ENCODE measurements around the gene NT5DC2.

Gene NT5DC2

DNA sequence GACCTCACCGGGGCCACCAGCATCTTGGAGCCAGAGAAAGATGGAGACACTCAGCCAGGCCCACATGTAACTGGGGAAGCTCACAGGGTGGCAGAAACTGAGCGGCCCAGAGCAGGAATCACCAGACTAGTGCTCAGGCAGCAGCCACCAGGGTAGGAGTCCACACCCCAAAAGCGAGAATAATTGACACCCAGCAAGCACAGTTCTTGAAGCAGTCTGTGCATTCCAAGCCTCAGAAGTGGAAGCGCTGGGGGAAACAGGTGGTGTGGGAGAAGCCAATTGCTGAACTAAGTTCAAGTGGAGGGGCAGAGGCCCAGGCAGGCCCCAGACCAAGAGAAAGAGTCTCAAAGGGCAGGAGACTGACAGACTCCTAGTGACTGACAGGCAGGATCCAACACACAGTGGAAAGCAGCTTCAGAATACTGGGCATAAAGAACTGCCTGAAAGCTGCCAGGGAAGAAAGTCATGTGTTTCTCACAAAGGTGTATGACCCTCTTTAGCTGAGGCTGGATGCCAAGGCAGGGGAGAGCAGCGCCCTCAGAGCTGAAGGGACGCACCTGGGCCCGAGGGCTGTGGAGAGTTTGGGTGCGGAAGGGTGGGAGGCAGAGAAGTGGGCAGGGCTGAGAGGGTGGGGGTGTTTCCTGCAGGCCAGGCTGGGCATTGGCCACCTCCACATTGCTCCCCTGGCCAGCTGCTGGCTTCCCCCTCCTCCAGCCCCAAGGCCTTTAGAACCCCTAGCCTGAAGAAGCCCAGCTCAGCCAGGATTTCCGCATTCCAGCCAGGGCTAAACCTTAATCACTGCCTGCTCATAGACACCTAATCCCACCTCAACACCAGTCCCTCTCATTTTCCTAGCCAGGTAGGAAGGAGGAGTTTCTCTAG is 7.7 kb downstream of the NT5DC2 start:
- in situ Hi-C loops (cut with MboI; ENCODE audit: low sequenced_read_pairs) = no loop called here

DNA sequence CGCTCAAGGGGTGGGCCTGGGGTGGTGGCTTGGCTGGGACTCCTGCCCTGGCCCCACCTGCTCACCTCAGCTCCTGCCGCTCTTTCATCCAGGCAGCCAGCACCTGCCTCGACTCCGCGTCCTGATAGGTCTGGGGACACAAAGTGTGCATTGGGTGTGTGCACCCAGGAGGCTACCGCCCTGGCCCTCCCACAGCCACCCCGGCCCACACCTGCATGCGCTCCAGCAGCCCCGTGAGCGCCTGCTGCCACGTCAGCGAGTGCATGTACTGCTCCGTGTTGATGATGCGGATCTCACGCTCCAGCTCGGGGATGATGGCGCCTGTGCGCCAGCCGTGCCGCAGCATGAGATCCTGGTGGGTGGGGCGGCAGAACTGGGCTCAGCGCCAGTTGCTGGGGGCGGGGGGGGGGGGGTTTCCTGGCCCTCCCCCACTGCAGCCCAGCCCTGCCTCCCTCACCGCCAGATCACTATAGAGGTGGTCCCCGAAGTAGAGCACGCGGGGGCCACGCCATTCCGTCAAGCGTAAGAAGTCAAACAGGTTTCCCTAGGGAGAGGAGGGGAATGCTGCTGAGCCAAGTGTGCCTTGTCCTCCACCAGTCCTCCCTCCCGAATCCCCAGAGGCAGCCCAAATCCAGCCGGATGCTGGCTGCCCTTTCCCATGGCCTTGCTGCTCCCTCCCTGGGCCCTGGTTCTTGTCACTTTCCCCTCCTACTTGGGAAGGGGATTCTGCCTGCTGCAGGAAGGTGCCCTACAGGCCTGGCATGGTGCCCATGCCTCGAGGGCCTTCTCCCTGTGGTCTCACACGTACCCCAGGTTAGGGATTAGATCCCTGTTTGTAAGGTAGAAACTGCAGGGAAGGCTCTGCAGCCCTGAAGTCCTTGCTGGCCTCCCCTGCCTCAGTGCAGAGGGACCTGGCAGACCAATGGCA is 8.6 kb downstream of the NT5DC2 start:
- in situ Hi-C loops (cut with MboI; ENCODE audit: low sequenced_read_pairs) = no loop called here

DNA sequence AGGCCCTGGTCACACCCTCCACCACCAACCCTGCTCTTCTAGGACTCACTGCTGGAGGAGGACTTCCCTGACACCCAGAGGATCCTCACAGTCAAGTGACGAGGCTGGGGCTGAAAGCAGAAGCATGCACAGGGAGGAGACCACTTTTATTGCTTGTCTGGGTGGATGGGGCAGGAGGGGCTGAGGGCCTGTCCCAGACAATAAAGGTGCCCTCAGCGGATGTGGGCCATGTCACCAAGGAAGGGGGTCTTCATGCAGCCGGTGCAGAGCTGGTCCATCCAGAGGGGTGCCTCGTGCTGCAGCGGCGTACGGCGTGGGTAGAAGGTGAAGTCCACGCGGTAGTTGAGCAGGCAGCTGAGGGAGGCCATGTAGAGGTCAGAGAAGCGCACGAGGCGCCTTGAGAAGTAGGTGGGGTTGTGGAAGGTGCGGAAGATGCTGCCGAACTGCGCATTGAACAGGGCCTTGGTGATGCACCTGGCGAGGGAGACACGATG is 9.4 kb downstream of the NT5DC2 start:
- in situ Hi-C loops (cut with MboI; ENCODE audit: low sequenced_read_pairs) = no loop called here

DNA sequence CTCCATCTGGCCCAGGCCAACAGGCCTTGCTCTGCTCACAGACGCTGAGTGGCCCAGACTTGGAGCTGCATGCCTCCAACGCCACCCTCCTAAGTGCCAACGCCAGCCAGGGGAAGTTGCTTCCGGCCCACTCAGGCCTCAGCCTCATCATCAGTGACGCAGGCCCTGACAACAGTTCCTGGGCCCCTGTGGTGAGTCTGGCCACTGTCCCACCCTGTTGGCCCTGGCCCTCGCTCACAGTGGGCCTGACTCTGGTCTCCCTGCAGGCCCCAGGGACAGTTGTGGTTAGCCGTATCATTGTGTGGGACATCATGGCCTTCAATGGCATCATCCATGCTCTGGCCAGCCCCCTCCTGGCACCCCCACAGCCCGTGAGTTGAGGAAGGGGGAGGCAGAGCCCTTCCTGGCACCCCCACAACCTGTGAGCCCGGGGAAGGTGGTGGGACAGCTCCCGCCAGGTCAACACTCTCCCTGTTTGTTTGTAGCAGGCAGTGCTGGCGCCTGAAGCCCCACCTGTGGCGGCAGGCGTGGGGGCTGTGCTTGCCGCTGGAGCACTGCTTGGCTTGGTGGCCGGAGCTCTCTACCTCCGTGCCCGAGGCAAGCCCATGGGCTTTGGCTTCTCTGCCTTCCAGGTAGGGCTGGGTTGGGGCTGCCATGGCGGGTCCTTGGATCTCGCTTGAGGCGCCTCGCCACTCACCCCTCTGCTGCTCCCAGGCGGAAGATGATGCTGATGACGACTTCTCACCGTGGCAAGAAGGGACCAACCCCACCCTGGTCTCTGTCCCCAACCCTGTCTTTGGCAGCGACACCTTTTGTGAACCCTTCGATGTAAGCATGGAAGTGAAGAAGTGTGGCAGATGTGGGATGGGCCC is 10.0 kb downstream of the NT5DC2 start:
- in situ Hi-C loops (cut with MboI; ENCODE audit: low sequenced_read_pairs) = no loop called here

DNA sequence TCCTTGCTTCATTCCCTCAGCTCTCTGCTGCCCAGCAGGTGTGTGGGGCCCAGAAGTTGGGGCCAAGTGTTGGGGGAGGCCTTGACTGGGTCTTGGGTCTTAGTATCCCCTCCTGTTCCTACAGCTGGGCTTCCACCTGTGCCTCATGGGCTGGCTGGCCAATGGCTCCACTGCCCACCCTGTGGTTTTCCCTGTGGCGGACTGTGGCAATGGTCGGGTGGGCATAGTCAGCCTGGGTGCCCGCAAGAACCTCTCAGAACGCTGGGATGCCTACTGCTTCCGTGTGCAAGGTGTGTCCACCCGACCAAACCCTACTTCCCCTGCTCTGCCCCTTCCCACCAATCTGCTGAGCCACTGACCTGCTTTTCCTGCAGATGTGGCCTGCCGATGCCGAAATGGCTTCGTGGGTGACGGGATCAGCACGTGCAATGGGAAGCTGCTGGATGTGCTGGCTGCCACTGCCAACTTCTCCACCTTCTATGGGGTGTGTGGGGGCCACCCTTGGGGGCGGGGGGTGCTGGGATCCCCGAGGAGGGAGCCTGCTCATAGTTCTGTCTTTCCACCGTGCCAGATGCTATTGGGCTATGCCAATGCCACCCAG is 10.9 kb downstream of the NT5DC2 start:
- in situ Hi-C loops (cut with MboI; ENCODE audit: low sequenced_read_pairs) = no loop called here

DNA sequence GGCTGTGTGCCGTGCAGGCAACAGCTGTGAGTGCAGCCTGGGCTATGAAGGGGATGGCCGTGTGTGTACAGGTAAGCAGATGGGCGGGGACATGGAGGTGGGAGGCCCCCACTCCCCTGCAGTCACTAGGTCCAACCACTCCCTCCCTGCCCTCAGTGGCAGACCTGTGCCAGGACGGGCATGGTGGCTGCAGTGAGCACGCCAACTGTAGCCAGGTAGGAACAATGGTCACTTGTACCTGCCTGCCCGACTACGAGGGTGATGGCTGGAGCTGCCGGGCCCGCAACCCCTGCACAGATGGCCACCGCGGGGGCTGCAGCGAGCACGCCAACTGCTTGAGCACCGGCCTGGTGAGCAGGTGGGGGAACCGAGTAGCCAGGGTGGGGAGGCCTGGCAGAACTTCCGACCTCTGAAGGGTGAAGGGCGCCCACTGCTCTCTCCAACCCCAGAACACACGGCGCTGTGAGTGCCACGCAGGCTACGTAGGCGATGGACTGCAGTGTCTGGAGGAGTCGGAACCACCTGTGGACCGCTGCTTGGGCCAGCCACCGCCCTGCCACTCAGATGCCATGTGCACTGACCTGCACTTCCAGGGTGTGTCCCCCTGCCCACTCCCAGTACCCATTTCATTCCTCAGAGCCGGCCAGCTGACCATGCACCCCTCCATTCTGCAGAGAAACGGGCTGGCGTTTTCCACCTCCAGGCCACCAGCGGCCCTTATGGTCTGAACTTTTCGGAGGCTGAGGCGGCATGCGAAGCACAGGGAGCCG is 11.6 kb downstream of the NT5DC2 start:
- in situ Hi-C loops (cut with MboI; ENCODE audit: low sequenced_read_pairs) = no loop called here

DNA sequence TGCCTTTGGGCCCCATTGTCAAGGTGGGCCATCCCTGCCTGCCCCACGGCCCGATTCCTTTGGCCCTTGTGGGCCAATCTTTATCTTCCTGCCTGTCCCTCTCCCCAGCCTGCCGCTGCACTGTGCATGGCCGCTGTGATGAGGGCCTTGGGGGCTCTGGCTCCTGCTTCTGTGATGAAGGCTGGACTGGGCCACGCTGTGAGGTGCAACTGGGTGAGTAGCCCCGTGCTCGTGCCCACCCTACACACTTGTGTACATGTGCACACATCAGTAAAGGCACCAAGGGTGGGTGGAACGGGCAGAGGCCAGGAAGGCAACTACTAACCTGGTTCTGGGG is 12.2 kb downstream of the NT5DC2 start:
- in situ Hi-C loops (cut with MboI; ENCODE audit: low sequenced_read_pairs) = no loop called here

DNA sequence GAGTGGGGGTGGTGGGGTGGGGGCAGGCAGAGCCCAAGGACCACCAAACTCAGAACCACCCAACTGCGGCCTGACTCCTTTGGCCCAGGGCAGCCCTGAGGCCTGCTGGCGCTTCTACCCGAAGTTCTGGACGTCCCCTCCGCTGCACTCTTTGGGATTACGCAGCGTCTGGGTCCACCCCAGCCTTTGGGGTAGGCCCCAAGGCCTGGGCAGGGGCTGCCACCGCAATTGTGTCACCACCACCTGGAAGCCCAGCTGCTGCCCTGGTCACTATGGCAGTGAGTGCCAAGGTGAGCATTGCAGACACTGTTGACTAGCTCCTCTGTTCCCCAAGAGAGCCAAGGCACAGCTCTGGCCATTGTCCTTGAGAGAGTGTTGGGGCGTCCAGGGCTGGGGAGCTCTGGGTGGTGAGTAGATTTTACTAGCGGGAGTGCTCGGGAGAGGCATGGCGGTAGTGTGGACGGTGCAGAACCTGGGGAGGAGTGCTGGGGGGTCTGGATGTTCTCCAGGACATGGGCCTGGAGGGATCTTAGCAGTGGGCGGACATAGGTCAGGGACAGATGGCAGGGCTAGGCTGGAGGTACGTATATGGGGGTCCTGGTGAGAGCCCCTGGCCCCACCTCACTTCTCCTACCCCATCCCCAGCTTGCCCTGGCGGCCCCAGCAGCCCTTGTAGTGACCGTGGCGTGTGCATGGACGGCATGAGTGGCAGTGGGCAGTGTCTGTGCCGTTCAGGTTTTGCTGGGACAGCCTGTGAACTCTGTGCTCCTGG is 12.8 kb downstream of the NT5DC2 start:
- in situ Hi-C loops (cut with MboI; ENCODE audit: low sequenced_read_pairs) = no loop called here

DNA sequence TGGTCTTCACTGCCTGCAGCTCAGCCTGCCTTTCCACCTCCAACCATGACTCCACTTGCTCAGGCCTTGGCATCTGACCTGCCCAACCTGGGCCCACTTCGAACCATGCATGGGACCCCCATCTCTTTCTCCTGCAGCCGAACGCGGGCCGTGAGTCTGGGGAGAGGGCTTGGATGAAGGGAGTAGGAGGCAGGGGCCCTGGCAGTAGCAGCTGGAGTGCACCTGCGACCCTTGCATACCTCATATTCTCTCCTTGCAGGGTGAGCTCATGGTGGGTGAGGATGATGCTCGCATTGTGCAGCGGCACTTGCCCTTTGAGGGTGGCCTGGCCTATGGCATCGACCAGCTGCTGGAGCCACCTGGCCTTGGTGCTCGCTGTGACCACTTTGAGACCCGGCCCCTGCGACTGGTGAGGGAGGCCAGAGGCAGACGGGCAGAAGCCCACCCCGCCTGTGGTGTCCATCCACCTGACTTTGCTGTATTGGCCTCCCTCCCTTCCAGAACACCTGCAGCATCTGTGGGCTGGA is 13.5 kb downstream of the NT5DC2 start:
- in situ Hi-C loops (cut with MboI; ENCODE audit: low sequenced_read_pairs) = no loop called here

DNA sequence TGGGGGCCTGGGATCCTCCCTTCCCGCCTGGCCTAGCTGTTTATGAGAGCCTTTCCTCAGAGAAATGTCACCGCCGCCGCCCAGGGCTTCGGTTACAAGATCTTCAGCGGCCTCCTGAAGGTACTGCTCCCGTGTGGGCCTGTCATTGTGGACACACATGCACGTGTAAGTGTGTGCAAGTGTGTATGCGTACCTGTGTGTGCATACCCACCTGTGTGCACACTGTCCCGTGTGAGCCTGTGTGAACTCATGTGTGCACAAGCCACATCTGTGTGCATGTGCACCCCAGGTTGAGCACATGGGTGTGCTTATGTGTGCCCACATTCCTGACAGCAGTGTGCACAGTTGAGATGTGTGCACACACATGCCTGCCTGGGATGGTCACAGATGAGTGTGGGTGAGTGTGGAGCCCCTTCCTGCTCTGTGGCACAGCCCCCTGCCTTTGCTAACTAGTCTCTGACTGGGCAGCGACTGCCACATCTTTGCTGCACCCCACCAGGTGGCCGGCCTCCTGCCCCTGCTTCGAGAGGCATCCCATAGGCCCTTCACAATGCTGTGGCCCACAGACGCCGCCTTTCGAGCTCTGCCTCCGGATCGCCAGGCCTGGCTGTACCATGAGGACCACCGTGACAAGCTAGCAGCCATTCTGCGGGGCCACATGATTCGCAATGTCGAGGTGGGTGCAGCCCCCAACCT is 14.1 kb downstream of the NT5DC2 start:
- in situ Hi-C loops (cut with MboI; ENCODE audit: low sequenced_read_pairs) = no loop called here

DNA sequence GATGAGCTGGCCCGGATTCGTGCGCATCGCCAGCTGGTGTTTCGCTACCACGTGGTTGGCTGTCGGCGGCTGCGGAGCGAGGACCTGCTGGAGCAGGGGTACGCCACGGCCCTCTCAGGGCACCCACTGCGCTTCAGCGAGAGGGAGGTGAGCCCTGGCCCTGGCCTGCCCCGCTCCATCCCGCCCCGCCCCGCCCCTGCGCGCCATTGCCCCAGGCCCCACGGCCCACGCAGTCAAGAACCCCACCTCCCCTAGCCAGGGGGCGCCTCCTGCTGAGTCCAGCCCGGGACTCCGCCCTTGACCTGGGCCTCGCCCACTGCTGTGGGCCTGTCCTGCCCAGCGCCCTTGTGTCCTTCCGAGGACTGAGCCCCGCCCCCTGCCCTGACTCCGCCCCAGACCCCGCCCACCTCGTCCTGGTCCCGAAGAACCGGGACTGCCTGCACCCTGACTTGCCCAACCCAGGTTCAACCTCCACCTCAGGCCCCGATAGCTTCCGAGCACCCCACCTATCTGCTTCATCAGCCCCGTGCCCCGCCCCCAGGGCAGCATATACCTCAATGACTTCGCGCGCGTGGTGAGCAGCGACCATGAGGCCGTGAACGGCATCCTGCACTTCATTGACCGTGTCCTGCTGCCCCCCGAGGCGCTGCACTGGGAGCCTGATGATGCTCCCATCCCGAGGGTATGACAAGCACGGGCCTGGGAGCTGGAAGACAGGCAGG is 14.8 kb downstream of the NT5DC2 start:
- in situ Hi-C loops (cut with MboI; ENCODE audit: low sequenced_read_pairs) = no loop called here

DNA sequence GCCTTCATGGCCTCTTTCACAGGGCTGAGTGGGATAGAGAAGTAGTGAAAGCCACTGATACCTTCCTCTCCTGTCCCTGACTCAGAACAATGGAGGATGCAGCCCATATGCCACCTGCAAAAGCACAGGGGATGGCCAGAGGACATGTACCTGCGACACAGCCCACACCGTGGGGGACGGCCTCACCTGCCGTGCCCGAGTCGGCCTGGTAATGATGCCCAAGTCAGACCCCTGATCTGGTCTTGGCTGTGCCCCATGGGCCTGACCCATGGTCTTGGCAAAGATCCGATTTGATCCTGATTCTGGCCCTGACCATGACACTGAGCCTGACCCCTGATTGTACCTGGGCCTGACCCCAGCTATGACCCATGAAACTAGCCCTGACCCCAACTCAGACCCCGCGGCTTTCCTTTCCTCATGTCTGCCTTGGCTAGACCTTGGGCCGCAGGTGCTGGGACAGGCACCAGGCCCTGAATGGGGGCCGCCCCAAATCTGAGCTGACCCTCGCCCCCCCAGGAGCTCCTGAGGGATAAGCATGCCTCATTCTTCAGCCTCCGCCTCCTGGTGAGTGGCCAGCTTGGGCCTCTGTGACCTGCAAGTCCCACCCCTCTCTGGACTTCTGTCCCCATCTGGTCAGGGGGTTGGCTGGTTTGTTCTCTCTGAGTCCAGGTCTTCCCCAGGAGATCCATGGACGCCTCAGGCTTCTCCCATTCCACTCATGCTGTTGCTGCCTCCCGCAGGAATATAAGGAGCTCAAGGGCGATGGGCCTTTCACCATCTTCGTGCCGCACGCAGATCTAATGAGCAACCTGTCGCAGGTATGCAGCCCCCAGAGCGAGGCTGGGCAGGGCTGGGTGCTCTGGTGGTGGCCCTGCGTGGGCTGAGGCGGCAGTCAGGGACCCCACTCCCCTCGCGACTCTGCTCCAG is 15.6 kb downstream of the NT5DC2 start:
- in situ Hi-C loops (cut with MboI; ENCODE audit: low sequenced_read_pairs) = no loop called here

DNA sequence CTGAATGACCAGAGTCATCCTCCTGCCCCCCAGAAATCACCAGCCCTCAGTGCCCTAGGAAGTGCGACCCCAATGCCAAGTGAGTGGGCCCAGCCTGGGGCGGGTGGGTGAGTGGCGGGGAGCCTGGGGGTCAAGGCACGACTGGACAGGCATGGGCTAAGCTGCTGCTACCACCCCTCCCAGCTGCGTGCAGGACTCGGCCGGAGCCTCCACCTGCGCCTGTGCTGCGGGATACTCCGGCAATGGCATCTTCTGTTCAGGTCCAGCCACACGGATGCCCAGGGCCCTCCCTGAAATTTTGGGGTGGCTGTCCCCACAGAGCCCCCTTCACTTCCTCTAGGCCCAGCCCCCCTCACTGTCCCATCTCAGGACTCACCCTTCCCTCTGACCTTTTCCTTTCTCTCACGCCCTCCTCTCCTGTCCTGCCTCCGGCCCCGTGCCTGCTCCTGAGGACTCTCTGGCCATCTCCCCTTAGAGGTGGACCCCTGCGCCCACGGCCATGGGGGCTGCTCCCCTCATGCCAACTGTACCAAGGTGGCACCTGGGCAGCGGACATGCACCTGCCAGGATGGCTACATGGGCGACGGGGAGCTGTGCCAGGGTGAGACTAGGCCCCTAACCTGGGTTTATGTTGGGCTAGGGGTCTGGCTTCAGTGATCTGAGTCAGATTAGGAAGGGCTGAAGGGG is 17.0 kb downstream of the NT5DC2 start:
- in situ Hi-C loops (cut with MboI; ENCODE audit: low sequenced_read_pairs) = no loop called here

DNA sequence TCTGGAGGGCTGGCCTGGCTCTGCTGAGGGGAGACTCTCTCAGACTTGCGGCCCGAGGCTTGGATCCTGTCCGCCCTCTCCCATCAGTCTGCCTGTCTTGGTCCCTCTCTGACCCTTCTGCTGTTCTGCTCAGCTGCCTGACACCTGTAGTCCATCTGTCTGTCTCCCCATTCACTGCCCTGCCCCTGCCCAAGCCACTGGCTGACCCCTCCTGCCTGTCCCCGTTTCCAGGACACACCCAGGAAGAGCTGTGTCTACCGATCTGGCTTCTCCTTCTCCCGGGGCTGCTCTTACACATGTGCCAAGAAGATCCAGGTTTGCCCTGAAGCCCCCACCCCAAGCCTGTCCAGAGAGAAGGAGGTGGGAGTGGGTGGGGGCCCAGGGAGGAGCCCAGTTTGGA is 18.5 kb downstream of the NT5DC2 start:
- in situ Hi-C loops (cut with MboI; ENCODE audit: low sequenced_read_pairs) = no loop called here

DNA sequence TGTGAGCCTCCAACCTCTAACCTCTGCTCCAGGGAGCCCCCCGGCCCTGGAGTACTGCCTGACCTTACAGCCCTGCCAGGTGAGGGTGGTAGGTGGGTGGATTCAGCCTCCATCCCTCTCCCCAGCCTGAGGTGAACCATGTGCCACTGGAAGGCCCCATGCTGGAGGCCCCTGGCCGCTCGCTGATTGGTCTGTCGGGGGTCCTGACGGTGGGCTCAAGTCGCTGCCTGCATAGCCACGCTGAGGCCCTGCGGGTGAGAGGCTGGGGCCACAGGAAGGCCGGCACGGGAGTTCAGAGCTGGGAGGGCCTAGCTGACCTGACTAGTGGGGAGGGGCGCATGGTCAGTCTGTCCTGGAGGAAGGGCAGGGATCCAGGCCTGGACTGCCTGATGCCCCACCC is 19.1 kb downstream of the NT5DC2 start:
- in situ Hi-C loops (cut with MboI; ENCODE audit: low sequenced_read_pairs) = no loop called here

DNA sequence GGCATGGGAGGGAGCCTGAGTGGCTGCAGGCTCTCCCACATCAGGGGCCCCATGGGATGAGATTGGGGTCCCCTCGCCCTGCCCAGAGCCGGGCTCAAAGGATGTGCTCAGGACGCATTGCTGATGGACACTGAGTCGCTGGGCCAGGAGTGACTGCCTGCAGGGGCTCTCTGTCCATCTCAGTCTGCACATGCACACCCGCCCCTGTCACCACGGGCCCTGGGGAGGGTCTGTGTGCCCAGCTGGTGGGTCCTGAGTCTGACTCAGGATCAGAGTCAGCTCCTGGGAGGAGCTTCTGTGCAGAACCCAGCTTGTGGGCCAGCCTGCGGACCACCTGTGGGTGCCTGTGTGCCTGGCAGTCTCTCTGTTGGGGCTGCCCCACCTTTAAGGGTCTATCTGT is 20.4 kb downstream of the NT5DC2 start:
- in situ Hi-C loops (cut with MboI; ENCODE audit: low sequenced_read_pairs) = no loop called here
